H1 (cell line): ENCODE measurements around the gene KCTD2.

ENCODE experiments used
- ATF3 ChIP-seq: IDR thresholded peaks from 2 replicates; pipeline ENCODE4 v1.6.1; 2011; ENCODE audit warnings: low read depth, mild to moderate bottlenecking, low read length; ENCODE audit not compliant: insufficient read depth
- CTCF ChIP-seq, 3 experiments: IDR thresholded peaks; 1 replicate in 2 of 3; 2 replicates in 1 of 3; pipeline versions ENCODE4 v1.5.1 to v1.6.1; 2011; ENCODE audit warnings: low read length in 3 of 3, mild to moderate bottlenecking in 3 of 3, inconsistent platforms in 2 of 3, low read depth in 1 of 3, moderate library complexity in 1 of 3; ENCODE audit not compliant: insufficient read depth in 1 of 3; ENCODE audit errors: control extremely low read depth in 1 of 3
- EZH2 ChIP-seq: fragments of 200-600 bp; sonication (generic); IDR thresholded peaks from 2 replicates; pipeline ENCODE4 v1.7.1; 2012; ENCODE audit warnings: low read depth, mild to moderate bottlenecking, moderate library complexity, low read length, inconsistent platforms; ENCODE audit not compliant: severe bottlenecking
- JUN ChIP-seq: IDR thresholded peaks from 2 replicates; pipeline ENCODE4 v1.6.1; 2011; ENCODE audit warnings: low read depth, mild to moderate bottlenecking, improper control_type of control experiment, low read length
- MAFK ChIP-seq: IDR thresholded peaks from 2 replicates; pipeline ENCODE4 v1.6.1; 2012; ENCODE audit warnings: low read depth, mild to moderate bottlenecking, improper control_type of control experiment, low read length
- MAX ChIP-seq: IDR thresholded peaks from 2 replicates; pipeline ENCODE4 v1.6.1; 2012; ENCODE audit warnings: inconsistent platforms
- POLR2A ChIP-seq, 2 experiments: IDR thresholded peaks; 1 replicate in 1 of 2; 2 replicates in 1 of 2; pipeline ENCODE4 v1.6.1; 2011; ENCODE audit warnings: low read depth in 2 of 2, low read length in 2 of 2, mild to moderate bottlenecking in 2 of 2; ENCODE audit errors: control extremely low read depth in 1 of 2
- POLR2AphosphoS5 ChIP-seq: IDR thresholded peaks from 2 replicates; pipeline ENCODE4 v1.6.1; 2011; ENCODE audit warnings: low read depth, low read length
- RAD21 ChIP-seq, 2 experiments: IDR thresholded peaks in 1 of 2; conservative IDR thresholded peaks in 1 of 2; 2 replicates each; pipeline ENCODE4 v1.6.1; 2011; ENCODE audit warnings: low read depth in 2 of 2, low read length in 2 of 2, improper control_type of control experiment in 1 of 2, inconsistent platforms in 1 of 2, mild to moderate bottlenecking in 1 of 2, moderate library complexity in 1 of 2
- RFX5 ChIP-seq: IDR thresholded peaks from 2 replicates; pipeline ENCODE4 v1.6.1; 2011; ENCODE audit warnings: low read depth, low read length, improper control_type of control experiment, borderline replicate concordance
- SIN3A ChIP-seq, 2 experiments: IDR thresholded peaks in 1 of 2; conservative IDR thresholded peaks in 1 of 2; 2 replicates each; pipeline ENCODE4 v1.6.1; 2011 to 2012; ENCODE audit warnings: low read length in 2 of 2, improper control_type of control experiment in 1 of 2, low read depth in 1 of 2, mild to moderate bottlenecking in 1 of 2
- SP4 ChIP-seq: IDR thresholded peaks from 2 replicates; pipeline ENCODE4 v1.6.1; 2012; ENCODE audit warnings: low read length, inconsistent platforms
- TAF1 ChIP-seq: IDR thresholded peaks from 2 replicates; pipeline ENCODE4 v1.6.1; 2011; ENCODE audit warnings: mild to moderate bottlenecking, low read depth, low read length
- USF2 ChIP-seq: IDR thresholded peaks from 2 replicates; pipeline ENCODE4 v1.6.1; 2011; ENCODE audit warnings: low read length, improper control_type of control experiment

GRCh38 chr17:75063201-75063600 lies 16.2 kb downstream of the KCTD2 start:
- TF ChIP-seq CTCF (IDR thresholded peaks at IDR 0.05; ENCODE audit: control extremely low read depth in 1 of 3, insufficient read depth in 1 of 3, low read depth in 1 of 3, low read length in 3 of 3) (no peak), ATF3 (no peak), POLR2AphosphoS5 (no peak), JUN (no peak), EZH2 (no peak), RFX5 (no peak), SIN3A (conservative IDR thresholded peaks at IDR 0.05 in 1 of 2, IDR thresholded peaks at IDR 0.05 in 1 of 2; ENCODE audit: low read depth in 1 of 2, low read length in 2 of 2) (no peak), RAD21 (IDR thresholded peaks at IDR 0.05 in 1 of 2, conservative IDR thresholded peaks at IDR 0.05 in 1 of 2; ENCODE audit: low read depth in 2 of 2, low read length in 2 of 2) (no peak), TAF1 (no peak), SP4 (no peak), MAFK (no peak), MAX (no peak), POLR2A (IDR thresholded peaks at IDR 0.05; ENCODE audit: control extremely low read depth in 1 of 2, low read depth in 2 of 2, low read length in 2 of 2) (no peak), USF2 (no peak)
